Stimulated activated CD4-positive, alpha-beta T cell treated with anti-CD3 and anti-CD28 coated beads, Interleukin-4, amount 100 ng/mL, for 4 hours (primary cell): Measurements from ENCODE around the gene YLPM1.

ENCODE experiments used
- DNase-seq, 2 experiments: peaks; one replicate each; pipeline ENCODE4 v3.0.0-alpha.2; 2020

The YLPM1 gene

GRCh38 chr14:74875941-74876913 is 113.1 kb downstream of the YLPM1 start, which contains the start of gene PROX2:
Gene PROX2, minus strand, starts transcription at chr14:74876145. Its CDS starts 12,311 bp downstream, at chr14:74863834.
- peak in 1 of 2 experiments; percentile 6 for DNase-seq

- DNase-seq, result no peak
Measured at GRCh38 chr14:74879427-74880182, 116.5 kb downstream of the YLPM1 start.

GRCh38 chr14:74881431-74882102 is 118.5 kb downstream of the YLPM1 start, which contains the start of gene DLST:
Gene DLST, plus strand, starts transcription at chr14:74881916. Its CDS starts 38 bp downstream, at chr14:74881954.
- peak; percentile 77 to 87 for DNase-seq

- DNase-seq, result peak; percentile 27 to 49
Measured at GRCh38 chr14:74882103-74882920, 119.2 kb downstream of the YLPM1 start.
